ENCODE data around the gene URGCP. TPM values are rescaled to one million over a fixed set of nuclear protein-coding genes. Genes with fewer than 3 reads are reported as not detected.

URGCP gene
- total and polyA plus RNA-seq, 2 experiments from 2014 or later, result 7.2 to 13.2 TPM

DNA sequence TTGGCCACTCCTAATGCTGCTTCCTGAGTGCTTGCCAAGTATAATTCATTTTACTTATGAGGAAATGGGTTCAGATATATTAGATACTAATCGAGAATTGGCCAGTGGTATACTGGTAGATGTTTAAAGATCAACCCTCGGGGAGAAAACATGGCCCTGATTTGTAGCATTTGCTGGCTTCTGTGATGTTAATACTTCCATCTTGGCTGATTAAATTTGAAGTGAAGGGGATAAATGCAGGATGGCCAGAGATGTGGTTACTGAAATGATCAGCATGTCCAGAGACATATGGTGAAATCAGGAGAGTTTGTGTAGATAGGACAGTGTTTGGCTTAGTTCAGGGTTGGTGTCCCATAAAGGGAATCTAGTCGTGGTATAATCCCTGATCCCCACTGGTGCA lies 31.0 kb upstream of the URGCP start (continued):
- TF ChIP-seq, protein P1, sequence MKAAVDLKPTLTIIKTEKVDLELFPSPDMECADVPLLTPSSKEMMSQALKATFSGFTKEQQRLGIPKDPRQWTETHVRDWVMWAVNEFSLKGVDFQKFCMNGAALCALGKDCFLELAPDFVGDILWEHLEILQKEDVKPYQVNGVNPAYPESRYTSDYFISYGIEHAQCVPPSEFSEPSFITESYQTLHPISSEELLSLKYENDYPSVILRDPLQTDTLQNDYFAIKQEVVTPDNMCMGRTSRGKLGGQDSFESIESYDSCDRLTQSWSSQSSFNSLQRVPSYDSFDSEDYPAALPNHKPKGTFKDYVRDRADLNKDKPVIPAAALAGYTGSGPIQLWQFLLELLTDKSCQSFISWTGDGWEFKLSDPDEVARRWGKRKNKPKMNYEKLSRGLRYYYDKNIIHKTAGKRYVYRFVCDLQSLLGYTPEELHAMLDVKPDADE (IDR thresholded peaks at IDR 0.05), result no peak
- TF ChIP-seq STAT1 (IDR thresholded peaks at IDR 0.05; ENCODE audit: unreplicated experiment), result no peak
- no peak for TF ChIP-seq ZNF114 (CRISPR knock-in tag; IDR thresholded peaks at IDR 0.05)
- no peak for TF ChIP-seq JUNB (IDR thresholded peaks at IDR 0.05; ENCODE audit: unreplicated experiment)
- TF ChIP-seq EZH2 (IDR thresholded peaks at IDR 0.05; ENCODE audit: low read depth, unreplicated experiment), result no peak
- TF ChIP-seq POLR2AphosphoS5 (IDR thresholded peaks at IDR 0.05; ENCODE audit: low read depth), result no peak
- TF ChIP-seq, protein P2, sequence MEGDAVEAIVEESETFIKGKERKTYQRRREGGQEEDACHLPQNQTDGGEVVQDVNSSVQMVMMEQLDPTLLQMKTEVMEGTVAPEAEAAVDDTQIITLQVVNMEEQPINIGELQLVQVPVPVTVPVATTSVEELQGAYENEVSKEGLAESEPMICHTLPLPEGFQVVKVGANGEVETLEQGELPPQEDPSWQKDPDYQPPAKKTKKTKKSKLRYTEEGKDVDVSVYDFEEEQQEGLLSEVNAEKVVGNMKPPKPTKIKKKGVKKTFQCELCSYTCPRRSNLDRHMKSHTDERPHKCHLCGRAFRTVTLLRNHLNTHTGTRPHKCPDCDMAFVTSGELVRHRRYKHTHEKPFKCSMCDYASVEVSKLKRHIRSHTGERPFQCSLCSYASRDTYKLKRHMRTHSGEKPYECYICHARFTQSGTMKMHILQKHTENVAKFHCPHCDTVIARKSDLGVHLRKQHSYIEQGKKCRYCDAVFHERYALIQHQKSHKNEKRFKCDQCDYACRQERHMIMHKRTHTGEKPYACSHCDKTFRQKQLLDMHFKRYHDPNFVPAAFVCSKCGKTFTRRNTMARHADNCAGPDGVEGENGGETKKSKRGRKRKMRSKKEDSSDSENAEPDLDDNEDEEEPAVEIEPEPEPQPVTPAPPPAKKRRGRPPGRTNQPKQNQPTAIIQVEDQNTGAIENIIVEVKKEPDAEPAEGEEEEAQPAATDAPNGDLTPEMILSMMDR (conservative IDR thresholded peaks at IDR 0.05; ENCODE audit: low read depth in 2 of 2), result no peak
- TF ChIP-seq, protein P3, sequence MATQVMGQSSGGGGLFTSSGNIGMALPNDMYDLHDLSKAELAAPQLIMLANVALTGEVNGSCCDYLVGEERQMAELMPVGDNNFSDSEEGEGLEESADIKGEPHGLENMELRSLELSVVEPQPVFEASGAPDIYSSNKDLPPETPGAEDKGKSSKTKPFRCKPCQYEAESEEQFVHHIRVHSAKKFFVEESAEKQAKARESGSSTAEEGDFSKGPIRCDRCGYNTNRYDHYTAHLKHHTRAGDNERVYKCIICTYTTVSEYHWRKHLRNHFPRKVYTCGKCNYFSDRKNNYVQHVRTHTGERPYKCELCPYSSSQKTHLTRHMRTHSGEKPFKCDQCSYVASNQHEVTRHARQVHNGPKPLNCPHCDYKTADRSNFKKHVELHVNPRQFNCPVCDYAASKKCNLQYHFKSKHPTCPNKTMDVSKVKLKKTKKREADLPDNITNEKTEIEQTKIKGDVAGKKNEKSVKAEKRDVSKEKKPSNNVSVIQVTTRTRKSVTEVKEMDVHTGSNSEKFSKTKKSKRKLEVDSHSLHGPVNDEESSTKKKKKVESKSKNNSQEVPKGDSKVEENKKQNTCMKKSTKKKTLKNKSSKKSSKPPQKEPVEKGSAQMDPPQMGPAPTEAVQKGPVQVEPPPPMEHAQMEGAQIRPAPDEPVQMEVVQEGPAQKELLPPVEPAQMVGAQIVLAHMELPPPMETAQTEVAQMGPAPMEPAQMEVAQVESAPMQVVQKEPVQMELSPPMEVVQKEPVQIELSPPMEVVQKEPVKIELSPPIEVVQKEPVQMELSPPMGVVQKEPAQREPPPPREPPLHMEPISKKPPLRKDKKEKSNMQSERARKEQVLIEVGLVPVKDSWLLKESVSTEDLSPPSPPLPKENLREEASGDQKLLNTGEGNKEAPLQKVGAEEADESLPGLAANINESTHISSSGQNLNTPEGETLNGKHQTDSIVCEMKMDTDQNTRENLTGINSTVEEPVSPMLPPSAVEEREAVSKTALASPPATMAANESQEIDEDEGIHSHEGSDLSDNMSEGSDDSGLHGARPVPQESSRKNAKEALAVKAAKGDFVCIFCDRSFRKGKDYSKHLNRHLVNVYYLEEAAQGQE (IDR thresholded peaks at IDR 0.05; ENCODE audit: unreplicated experiment), result no peak

DNA sequence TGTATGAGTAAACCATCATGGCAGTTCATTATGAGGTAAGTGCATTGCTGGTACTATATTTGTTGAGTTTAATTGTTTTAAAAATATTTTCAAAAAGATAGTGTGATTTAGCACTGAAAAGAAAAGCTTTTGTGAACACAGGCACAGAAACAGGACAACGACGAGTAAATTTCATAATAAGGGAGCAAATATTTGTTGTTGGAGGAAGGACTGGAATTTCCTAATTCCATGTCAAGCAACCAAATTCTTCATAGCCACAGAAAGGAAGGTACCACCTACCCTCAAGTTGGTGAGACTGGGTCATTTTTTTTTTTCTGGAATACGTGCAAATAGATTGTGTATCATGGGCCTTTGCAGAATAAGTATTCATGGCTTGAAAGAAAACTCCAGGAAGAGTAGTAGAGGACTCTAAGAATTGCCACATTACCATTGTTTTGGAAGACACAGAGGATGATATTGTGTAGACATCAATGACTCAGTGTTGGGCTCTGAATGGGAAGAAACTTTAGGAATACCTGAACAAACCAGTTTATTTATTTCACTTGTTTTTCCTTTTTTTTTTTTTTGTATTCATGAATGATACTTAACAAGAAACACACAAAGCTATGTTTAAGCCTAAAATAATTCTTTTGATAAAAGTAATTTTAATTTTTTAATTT lies 27.6 kb upstream of the URGCP start:
- no peak for ATAC-seq
- H3K27me3 Mint-ChIP-seq (ENCODE audit: insufficient read depth, low read depth, poor library complexity), result peaks cover 2% of the 10 kb centered on the region

More for the DNA sequence above, 27.6 kb upstream of the URGCP start:
- Mint-ChIP-seq H3K9me3 (no peaks in the 10 kb centered on the region), H3K4me1 (peaks cover 4% of the 10 kb centered on the region; the same call in 1 of the 3 replicates), H3K36me3 (ENCODE audit: low read depth) (no peaks in the 10 kb centered on the region), H3K27ac (no peak overlapping the region), H3K4me3 (no peak overlapping the region)
- DNase-seq (ENCODE audit: low spot score), result no peak
- H3K4me3 ChIP-seq, result no peak overlapping the region
- H3K36me3 ChIP-seq (ENCODE audit: insufficient read depth), result no peaks in the 10 kb centered on the region
- no peaks in the 10 kb centered on the region; the same call in 1 of the 2 replicates for H4K20me1 ChIP-seq (replicated peaks; ENCODE audit: insufficient read depth)
- no peak overlapping the region for H2AFZ ChIP-seq
- no peaks in the 10 kb centered on the region for H3F3A ChIP-seq (replicated peaks; ENCODE audit: low read depth)
- H3K4me1 ChIP-seq (ENCODE audit: insufficient read depth), result no peaks in the 10 kb centered on the region
- TF ChIP-seq STAT1 (IDR thresholded peaks at IDR 0.05; ENCODE audit: unreplicated experiment) (no peak), JUNB (IDR thresholded peaks at IDR 0.05; ENCODE audit: unreplicated experiment) (no peak), ZNF114 (CRISPR knock-in tag; IDR thresholded peaks at IDR 0.05) (no peak)
- TF ChIP-seq, protein P3 (IDR thresholded peaks at IDR 0.05; ENCODE audit: unreplicated experiment), result no peak
- H3K4me2 ChIP-seq, result no peak overlapping the region
- H3K79me2 ChIP-seq (replicated peaks; ENCODE audit: insufficient read depth), result no peaks in the 10 kb centered on the region
- no peaks in the 10 kb centered on the region for H3K27me3 ChIP-seq (ENCODE audit: insufficient read depth)
- H3K9me2 ChIP-seq (ENCODE audit: insufficient read depth), result no peaks in the 10 kb centered on the region
- no peak overlapping the region for H3K27ac ChIP-seq (ENCODE audit: low read depth)

Measured in GM23338 (cell line).